Stimulated activated CD4-positive, alpha-beta T cell treated with anti-CD3 and anti-CD28 coated beads, Interleukin-12 subunit alpha, Interleukin-12 subunit beta, amount 100 ng/mL, for 48 hours (primary cell): ENCODE data around the gene HS6ST1.
"Not testable (repeated sequence)": the region's sequence is repeated elsewhere in the genome, so short reads cannot be mapped to it uniquely, and the experiment has no call there.

ENCODE experiments used
- DNase-seq, 3 donors: peaks; one replicate each; pipeline ENCODE4 v3.0.0-alpha.2; 2020; ENCODE audit warnings: low read depth in 2 of 3, low spot score in 1 of 3

The HS6ST1 gene

GRCh38 chr2:128322715-128323554, 4.3 kb upstream of the HS6ST1 start:
- DNase-seq, result no peak

- peak; percentile 57 to 78 (median 73) for DNase-seq
Observed at GRCh38 chr2:128321784-128322714, 3.4 kb upstream of the HS6ST1 start.

- no peak for DNase-seq
Observed at GRCh38 chr2:128320906-128321771, 2.5 kb upstream of the HS6ST1 start.

GRCh38 chr2:128320192-128320905, 1.7 kb upstream of the HS6ST1 start:
- no peak for DNase-seq

- no peak for DNase-seq
Observed at GRCh38 chr2:128319631-128320191, 1.0 kb upstream of the HS6ST1 start.

- peak in 1 of 3 donors; percentile 23 for DNase-seq
Observed at GRCh38 chr2:128318245-128318644, 423 bp downstream of the HS6ST1 start.

GRCh38 chr2:128317899-128318225, 806 bp downstream of the HS6ST1 start:
- not testable (repeated sequence) for DNase-seq

GRCh38 chr2:128317181-128317898, 1.3 kb downstream of the HS6ST1 start:
- peak in 1 of 3 donors; percentile 16 for DNase-seq

GRCh38 chr2:128316777-128317180, 1.9 kb downstream of the HS6ST1 start:
- DNase-seq, result no peak

GRCh38 chr2:128315829-128316776, 2.6 kb downstream of the HS6ST1 start:
- DNase-seq, result no peak

GRCh38 chr2:128315122-128315828, 3.4 kb downstream of the HS6ST1 start:
- no peak for DNase-seq

GRCh38 chr2:128314348-128315121, 4.1 kb downstream of the HS6ST1 start:
- no peak for DNase-seq

- DNase-seq, result no peak
Observed at GRCh38 chr2:128313931-128314347, 4.7 kb downstream of the HS6ST1 start.

- DNase-seq, result no peak
Observed at GRCh38 chr2:128313091-128313836, 5.4 kb downstream of the HS6ST1 start.

- DNase-seq, result no peak
Observed at GRCh38 chr2:128312411-128312810, 6.3 kb downstream of the HS6ST1 start.

GRCh38 chr2:128311755-128312341, 6.8 kb downstream of the HS6ST1 start:
- no peak for DNase-seq
